ENCODE measurements around the gene MYCL.

The MYCL gene

GRCh38 chr1:39852214-39852791 is 49.4 kb downstream of the MYCL start:
- H3K79me2 ChIP-seq (ENCODE audit: insufficient read depth, low read length), result peaks cover 9% of the 10 kb centered on the region; the same call in 1 of the 2 replicates
- ATAC-seq (ENCODE audit: insufficient read depth, low read depth) (no peak), DNase-seq (no peak)
- H3K4me3 ChIP-seq (ENCODE audit: low read depth in 1 of 2, low read length in 2 of 2), result no peak overlapping the region
- no peak overlapping the region for H2AFZ ChIP-seq (ENCODE audit: low read depth, low read length)
- H3K4me1 ChIP-seq (ENCODE audit: insufficient read depth, low read length), result peaks cover 2% of the 10 kb centered on the region
- H3K27me3 ChIP-seq (ENCODE audit: insufficient read depth, low read length, poor library complexity), result no peaks in the 10 kb centered on the region
- no peak overlapping the region for H3K4me2 ChIP-seq (ENCODE audit: insufficient read depth, low read length)
- peaks cover 7% of the 10 kb centered on the region; the same call in 1 of the 2 replicates for H4K20me1 ChIP-seq (ENCODE audit: insufficient read depth, low read length)
- H3K9ac ChIP-seq (ENCODE audit: low read depth, low read length), result no peak overlapping the region
- no peak overlapping the region for H3K27ac ChIP-seq (ENCODE audit: low read length)
- TF ChIP-seq EZH2 (IDR thresholded peaks at IDR 0.05; ENCODE audit: borderline replicate concordance, low read depth, low read length, severe bottlenecking), result no peak
- no peak for TF ChIP-seq CTCF (IDR thresholded peaks at IDR 0.05; ENCODE audit: borderline replicate concordance, extremely low read depth, low read length, poor library complexity, severe bottlenecking)
- H3K9me3 ChIP-seq (ENCODE audit: insufficient read depth, low read length, severe bottlenecking), result no peaks in the 10 kb centered on the region
- H3K36me3 ChIP-seq (ENCODE audit: insufficient read depth, low read length), result peaks cover 72% of the 10 kb centered on the region

DNA sequence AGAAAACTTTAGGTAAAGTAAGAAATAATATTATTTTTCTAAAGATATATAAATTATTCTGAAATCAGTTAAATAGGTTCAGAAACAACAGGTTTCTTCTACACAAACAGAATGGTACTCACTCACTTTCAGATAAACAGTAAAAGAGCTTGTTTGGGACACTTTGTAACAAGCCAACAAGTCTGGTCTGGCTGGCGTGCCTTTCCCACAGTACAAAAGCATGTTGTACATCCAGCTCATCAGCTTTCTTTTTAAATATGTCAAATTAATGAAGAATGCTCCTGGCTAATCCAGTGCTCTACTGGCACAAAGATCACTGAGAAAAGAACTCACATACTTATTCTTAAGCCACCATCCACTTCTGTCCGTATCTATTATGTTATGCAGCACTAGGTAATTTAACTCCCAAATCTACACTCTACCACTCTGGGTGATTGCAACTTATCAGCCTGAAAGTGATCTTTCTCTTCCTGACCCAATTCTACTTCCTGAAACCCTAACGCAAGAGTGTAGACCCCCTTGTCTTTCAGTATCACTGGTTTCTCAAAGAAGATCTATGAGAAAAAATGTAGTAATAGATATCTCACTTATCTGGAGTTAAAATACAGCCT is 51.0 kb downstream of the MYCL start:
- Histone ChIP-seq H3K4me3 (ENCODE audit: low read depth in 1 of 2, low read length in 2 of 2) (no peak overlapping the region), H3K27ac (ENCODE audit: low read length) (no peak overlapping the region), H3K4me1 (ENCODE audit: insufficient read depth, low read length) (peaks cover 18% of the 10 kb centered on the region), H4K20me1 (ENCODE audit: insufficient read depth, low read length) (peaks cover 4% of the 10 kb centered on the region; the same call in 1 of the 2 replicates), H3K9ac (ENCODE audit: low read depth, low read length) (no peak overlapping the region), H3K36me3 (ENCODE audit: insufficient read depth, low read length) (peaks cover 63% of the 10 kb centered on the region), H3K9me3 (ENCODE audit: insufficient read depth, low read length, severe bottlenecking) (no peaks in the 10 kb centered on the region), H3K79me2 (ENCODE audit: insufficient read depth, low read length) (peaks cover 6% of the 10 kb centered on the region; the same call in 1 of the 2 replicates), H3K27me3 (ENCODE audit: insufficient read depth, low read length, poor library complexity) (no peaks in the 10 kb centered on the region), H3K4me2 (ENCODE audit: insufficient read depth, low read length) (no peak overlapping the region), H2AFZ (ENCODE audit: low read depth, low read length) (no peak overlapping the region)
- no peak for TF ChIP-seq CTCF (IDR thresholded peaks at IDR 0.05; ENCODE audit: borderline replicate concordance, extremely low read depth, low read length, poor library complexity, severe bottlenecking)
- no peak for TF ChIP-seq EZH2 (IDR thresholded peaks at IDR 0.05; ENCODE audit: borderline replicate concordance, low read depth, low read length, severe bottlenecking)
- DNase-seq, result no peak
- ATAC-seq (ENCODE audit: insufficient read depth, low read depth), result no peak

- no peak overlapping the region for H3K9ac ChIP-seq (ENCODE audit: low read depth, low read length)
- peaks cover 9% of the 10 kb centered on the region for H4K20me1 ChIP-seq (ENCODE audit: insufficient read depth, low read length)
- DNase-seq (no peak), ATAC-seq (ENCODE audit: insufficient read depth, low read depth) (no peak)
- 0 out of 2 replicates have a peak, but pooled peaks cover 2% of the 10 kb centered on the region for H3K79me2 ChIP-seq (ENCODE audit: insufficient read depth, low read length)
- H3K4me1 ChIP-seq (ENCODE audit: insufficient read depth, low read length), result peaks cover 30% of the 10 kb centered on the region
- TF ChIP-seq EZH2 (IDR thresholded peaks at IDR 0.05; ENCODE audit: borderline replicate concordance, low read depth, low read length, severe bottlenecking) (no peak), CTCF (IDR thresholded peaks at IDR 0.05; ENCODE audit: borderline replicate concordance, extremely low read depth, low read length, poor library complexity, severe bottlenecking) (no peak)
- H3K4me3 ChIP-seq (ENCODE audit: low read depth in 1 of 2, low read length in 2 of 2), result no peak overlapping the region
- no peak overlapping the region for H3K4me2 ChIP-seq (ENCODE audit: insufficient read depth, low read length)
- H3K27ac ChIP-seq (ENCODE audit: low read length), result no peak overlapping the region
- no peaks in the 10 kb centered on the region for H3K9me3 ChIP-seq (ENCODE audit: insufficient read depth, low read length, severe bottlenecking)
- H3K36me3 ChIP-seq (ENCODE audit: insufficient read depth, low read length), result peaks cover 56% of the 10 kb centered on the region
- no peaks in the 10 kb centered on the region for H3K27me3 ChIP-seq (ENCODE audit: insufficient read depth, low read length, poor library complexity)
- no peak overlapping the region for H2AFZ ChIP-seq (ENCODE audit: low read depth, low read length)
Observed at GRCh38 chr1:39849203-39849602, 52.5 kb downstream of the MYCL start.

All from DND-41 (cell line).